ENCODE data around the gene CELF4.

CELF4 gene

DNA sequence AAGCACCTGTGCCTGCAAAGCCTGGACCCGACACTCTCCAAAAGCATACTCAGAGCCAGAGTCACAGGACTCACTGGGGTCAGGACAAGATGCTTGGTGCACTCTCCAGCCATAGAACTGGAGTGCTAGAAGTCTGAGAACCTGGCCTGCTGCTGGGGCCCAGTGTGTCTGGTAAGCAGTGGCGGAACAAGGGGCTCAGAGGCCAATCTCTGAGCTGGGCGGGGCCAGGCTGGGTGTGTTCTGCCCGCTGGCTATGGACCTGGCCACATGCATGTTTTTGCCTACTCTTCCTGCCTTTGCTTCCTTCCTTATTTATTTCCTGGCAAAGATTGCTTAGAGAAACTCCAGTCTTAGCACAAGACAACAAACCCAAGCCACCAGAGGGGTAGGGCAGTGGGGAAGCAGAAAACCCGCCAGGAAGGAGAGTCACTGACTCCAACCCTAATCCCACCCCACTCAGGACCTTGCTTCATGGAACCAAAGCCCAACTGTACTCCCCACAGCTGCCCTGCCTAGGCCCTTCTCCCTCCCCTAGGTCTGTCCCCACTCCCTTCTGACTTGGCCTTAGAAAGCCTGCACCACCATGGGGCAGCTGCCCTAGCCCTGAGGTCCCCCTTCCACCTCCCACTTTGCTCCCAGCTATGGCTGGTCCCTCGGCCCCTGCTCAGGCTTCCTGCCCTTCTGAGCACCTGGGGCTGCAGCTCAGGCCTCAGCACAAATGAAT is 315.5 kb downstream of the CELF4 start:
- TF ChIP-seq, protein P1, sequence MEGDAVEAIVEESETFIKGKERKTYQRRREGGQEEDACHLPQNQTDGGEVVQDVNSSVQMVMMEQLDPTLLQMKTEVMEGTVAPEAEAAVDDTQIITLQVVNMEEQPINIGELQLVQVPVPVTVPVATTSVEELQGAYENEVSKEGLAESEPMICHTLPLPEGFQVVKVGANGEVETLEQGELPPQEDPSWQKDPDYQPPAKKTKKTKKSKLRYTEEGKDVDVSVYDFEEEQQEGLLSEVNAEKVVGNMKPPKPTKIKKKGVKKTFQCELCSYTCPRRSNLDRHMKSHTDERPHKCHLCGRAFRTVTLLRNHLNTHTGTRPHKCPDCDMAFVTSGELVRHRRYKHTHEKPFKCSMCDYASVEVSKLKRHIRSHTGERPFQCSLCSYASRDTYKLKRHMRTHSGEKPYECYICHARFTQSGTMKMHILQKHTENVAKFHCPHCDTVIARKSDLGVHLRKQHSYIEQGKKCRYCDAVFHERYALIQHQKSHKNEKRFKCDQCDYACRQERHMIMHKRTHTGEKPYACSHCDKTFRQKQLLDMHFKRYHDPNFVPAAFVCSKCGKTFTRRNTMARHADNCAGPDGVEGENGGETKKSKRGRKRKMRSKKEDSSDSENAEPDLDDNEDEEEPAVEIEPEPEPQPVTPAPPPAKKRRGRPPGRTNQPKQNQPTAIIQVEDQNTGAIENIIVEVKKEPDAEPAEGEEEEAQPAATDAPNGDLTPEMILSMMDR (conservative IDR thresholded peaks at IDR 0.05; ENCODE audit: control insufficient read depth, insufficient read depth, low read depth, low read length) = no peak
- no peak overlapping the region for H3K4me3 ChIP-seq (ENCODE audit: control insufficient read depth, low read depth, low read length)

DNA sequence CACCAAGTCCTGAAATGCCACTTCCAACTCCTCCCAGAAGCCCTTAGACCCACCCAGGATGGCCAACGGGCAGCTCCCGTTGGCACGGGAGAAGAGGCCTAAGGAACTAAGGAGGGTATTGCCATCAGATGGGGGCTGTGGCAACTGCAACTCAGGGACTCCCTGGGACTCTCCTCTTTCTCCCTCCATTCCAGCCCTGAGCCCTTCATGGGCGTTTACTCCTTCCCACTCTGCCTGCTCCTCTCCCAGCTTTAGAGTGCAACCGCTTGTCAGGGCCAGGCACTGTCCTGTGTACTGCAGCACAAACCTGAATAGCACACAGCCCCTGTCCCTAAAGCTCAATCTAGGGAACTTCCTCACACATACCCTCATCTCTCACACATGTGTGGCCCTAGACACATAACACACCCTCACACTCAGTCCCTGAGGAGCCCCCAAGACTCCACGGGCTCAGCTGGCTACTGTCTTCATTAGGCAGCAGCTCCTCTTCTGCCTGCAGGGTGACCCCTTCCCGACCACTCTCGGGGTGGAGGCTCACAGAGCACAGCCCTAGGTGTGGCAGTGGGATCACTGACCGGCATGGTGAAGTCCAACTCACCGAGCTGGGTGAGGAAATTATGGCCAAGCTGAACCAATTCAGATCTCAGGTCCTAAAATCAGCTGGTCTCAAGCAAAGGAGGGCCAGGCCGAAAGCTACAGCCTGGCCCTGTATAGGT is 316.3 kb downstream of the CELF4 start:
- TF ChIP-seq, protein P1 (conservative IDR thresholded peaks at IDR 0.05; ENCODE audit: control insufficient read depth, insufficient read depth, low read depth, low read length) = no peak
- H3K4me3 ChIP-seq (ENCODE audit: control insufficient read depth, low read depth, low read length) = no peak overlapping the region
- DNase-seq (ENCODE audit: low read depth) = no peak

More for the DNA sequence above, 315.5 kb downstream of the CELF4 start:
- no peak for DNase-seq (ENCODE audit: low read depth)

DNA sequence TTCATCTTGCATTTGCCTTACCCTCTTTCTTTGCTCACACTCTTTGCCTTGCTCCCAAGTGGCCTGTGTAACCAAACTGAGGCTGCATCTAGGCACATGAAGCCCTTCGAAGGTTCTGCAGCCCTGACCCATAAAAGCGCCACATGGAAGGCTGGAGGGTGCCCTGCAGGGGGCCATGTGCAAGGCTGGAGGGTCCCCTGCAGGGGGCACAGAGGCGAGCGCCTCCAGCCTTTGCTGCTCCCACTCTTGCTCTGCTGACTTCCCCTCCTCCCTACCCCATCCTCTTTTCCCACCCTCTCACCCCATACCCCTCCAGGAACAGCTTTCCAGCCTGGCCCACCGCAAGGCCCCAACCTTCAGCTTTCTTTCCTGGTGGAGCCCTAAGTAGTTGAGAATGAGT is 317.3 kb downstream of the CELF4 start:
- no peak for DNase-seq (ENCODE audit: low read depth)
- H3K4me3 ChIP-seq (ENCODE audit: control insufficient read depth, low read depth, low read length) = no peak overlapping the region
- TF ChIP-seq, protein P1 (conservative IDR thresholded peaks at IDR 0.05; ENCODE audit: control insufficient read depth, insufficient read depth, low read depth, low read length) = no peak

DNA sequence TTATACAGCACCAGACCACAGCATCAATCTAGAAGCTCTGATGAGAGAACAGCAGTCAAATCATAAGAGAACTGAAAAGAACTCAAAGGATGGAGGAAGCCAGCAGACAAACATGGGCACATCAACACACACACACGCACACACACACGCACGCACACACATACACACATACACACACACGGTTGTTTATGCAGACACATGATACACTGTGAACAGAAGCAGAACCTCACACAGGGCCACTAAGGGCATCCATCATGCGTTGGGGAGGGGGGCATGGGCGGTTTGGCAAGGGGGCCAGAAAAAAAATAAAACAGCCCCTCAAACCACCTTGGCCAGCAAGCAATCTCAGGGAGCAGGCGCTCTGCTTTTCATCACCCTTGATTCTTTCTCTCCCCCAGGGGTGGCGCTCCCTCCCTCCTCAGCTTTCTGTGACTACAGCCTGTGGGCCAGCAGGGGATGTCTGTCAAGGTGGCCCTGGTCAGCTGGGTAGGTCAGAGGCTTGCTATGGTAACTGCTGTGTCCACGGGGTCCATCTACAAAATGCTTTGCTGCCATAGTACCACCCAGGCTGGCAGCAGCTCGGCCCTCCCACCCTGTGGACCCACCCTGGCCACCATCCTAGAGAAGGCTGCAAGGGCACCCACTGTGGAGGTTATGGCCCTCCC is 318.0 kb downstream of the CELF4 start:
- TF ChIP-seq, protein P1 (conservative IDR thresholded peaks at IDR 0.05; ENCODE audit: control insufficient read depth, insufficient read depth, low read depth, low read length) = no peak
- no peak overlapping the region for H3K4me3 ChIP-seq (ENCODE audit: control insufficient read depth, low read depth, low read length)
- DNase-seq (ENCODE audit: low read depth) = no peak

DNA sequence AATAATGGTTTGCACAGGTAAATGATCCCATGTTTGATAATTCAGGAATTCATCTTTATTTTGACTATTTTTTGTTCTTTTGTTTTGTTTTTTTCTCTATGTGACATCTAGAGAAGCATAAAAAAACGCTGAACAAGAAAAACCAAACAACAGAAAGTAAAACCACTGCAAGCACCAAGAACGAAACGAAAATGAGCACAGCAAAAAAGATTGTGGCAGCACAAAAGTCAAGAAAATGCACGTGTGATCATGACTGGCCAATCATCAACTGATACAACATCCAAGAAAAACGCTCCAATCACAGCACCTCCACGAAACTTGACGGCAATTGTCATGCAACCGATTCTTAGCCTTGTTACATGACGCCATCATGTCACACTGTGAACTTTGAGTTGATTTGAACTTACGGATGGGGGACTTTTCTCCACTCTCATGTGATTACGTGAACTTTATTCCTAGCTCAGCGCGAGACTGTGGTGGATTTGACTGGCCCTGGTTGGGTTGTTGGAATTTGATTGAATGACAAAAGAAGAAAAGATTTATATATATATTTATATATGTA is 318.7 kb downstream of the CELF4 start:
- H3K4me3 ChIP-seq (ENCODE audit: control insufficient read depth, low read depth, low read length) = no peak overlapping the region
- TF ChIP-seq, protein P1 (conservative IDR thresholded peaks at IDR 0.05; ENCODE audit: control insufficient read depth, insufficient read depth, low read depth, low read length) = no peak
- no peak for DNase-seq (ENCODE audit: low read depth)

DNA sequence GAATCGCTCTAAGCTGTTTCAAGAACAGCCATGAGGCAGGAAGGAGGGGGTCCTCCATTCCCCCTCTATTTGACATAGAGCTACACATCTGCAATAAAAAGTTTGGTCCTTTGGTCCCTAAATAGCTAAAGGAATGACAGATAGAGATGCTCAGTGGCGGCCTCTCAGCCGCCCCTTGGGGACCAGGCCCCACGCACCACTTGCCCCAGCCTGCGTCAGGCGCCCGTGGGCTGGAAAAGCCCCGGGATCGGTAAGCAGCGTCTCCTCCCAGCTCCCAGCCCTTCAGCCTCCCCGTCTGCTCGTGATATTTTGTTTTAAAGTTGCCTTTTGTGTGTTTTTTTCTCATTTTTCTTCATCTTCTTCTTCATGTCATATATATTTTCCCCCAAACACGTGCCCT is 321.0 kb downstream of the CELF4 start:
- H3K4me3 ChIP-seq (ENCODE audit: control insufficient read depth, low read depth, low read length) = no peak overlapping the region
- TF ChIP-seq, protein P1 (conservative IDR thresholded peaks at IDR 0.05; ENCODE audit: control insufficient read depth, insufficient read depth, low read depth, low read length) = no peak
- DNase-seq (ENCODE audit: low read depth) = no peak

Data from fibroblast of mammary gland (primary cell).